ENCODE results near the gene PRDM9.

PRDM9 gene

GRCh38 chr5:23528677-23529076 is 21.3 kb downstream of the PRDM9 start:
- DNase-seq, result no peak

DNA sequence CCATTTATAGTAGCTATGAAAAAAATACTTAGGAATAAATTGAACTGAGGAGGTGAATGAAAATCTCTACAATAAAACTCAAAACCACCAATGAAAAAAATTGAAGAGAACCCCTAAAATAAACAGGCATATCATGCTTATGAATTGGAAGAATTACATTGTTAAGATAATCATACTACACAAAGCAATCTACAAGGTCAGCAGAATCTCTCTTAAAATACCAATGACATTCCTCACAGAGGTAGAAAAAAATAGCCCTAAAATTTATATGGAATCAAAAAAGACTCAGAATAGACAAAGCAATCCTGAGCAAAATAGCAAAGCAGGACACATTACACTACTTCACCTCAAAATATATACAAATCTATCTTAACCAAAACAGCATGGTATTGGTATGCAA is 23.2 kb downstream of the PRDM9 start:
- DNase-seq, result no peak

DNA sequence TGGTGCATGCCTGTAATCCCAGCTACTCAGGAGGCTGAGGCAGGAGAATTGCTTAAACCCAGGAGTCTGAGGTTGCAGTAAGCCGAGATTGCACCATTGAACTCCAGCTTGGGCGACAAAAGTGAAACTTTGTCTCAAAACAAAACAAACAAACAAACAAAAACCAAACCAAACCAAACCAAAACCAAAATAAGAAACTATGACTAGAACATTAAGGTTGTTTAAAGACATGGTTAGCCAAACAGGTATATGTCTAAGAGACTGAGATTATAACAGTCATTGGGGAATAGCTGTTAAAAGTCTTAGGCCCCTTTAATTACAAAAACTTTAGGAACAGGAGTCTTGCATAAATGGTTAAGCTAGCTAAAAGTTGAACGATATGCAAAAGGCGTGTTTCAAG is 63.6 kb downstream of the PRDM9 start:
- DNase-seq, result no peak

Measured in effector CD8-positive, alpha-beta T cell (primary cell).